WTC11 (cell line): ENCODE results near the gene AMPD3. TPM values are rescaled to one million over a fixed set of nuclear protein-coding genes. Genes with fewer than 3 reads are reported as not detected.

ENCODE experiments used
- ATAC-seq: fragments of 200-7000 bp; cut with Tn5 transposase; 2 replicates; pipeline ENCODE4 v1.10.0; 2021; ENCODE audit warnings: mild to moderate bottlenecking, moderate library complexity
- CTCF ChIA-PET: fragments of 300-600 bp; sonication (Branson Sonifier 250); formaldehyde crosslinking; loops from one replicate; lab custom pipeline; 2021; ENCODE audit warnings: antibody characterized with exemption; lab: Charles Lee
- POLR2A ChIA-PET: fragments of 350-600 bp; sonication (Branson Sonifier 250); formaldehyde crosslinking; loops from one replicate; lab custom pipeline; 2021; ENCODE audit warnings: antibody characterized with exemption; lab: Charles Lee
- DNase-seq: peaks from one replicate; pipeline ENCODE4 v3.0.0; 2021; ENCODE audit warnings: low spot score
- H3K27ac Mint-ChIP-seq: 2 replicates; pipeline ENCODE4 v1.8.0; 2021; ENCODE audit warnings: mixed read lengths
- H3K27me3 Mint-ChIP-seq: 2 replicates; pipeline ENCODE4 v1.8.0; 2021; ENCODE audit warnings: low read depth, mild to moderate bottlenecking, moderate library complexity, mixed read lengths
- H3K36me3 Mint-ChIP-seq: 2 replicates; pipeline ENCODE4 v1.8.0; 2021; ENCODE audit warnings: mixed read lengths
- H3K4me1 Mint-ChIP-seq: 2 replicates; pipeline ENCODE4 v1.8.0; 2022; ENCODE audit warnings: mixed read lengths
- H3K4me3 Mint-ChIP-seq: 2 replicates; pipeline ENCODE4 v1.8.0; 2021; ENCODE audit warnings: mild to moderate bottlenecking, moderate library complexity, mixed read lengths
- H3K9me3 Mint-ChIP-seq: 2 replicates; pipeline ENCODE4 v1.8.0; 2021; ENCODE audit warnings: mixed read lengths
- AR ChIP-seq: fragments of 250-450 bp; sonication (Bioruptor Pico); IDR thresholded peaks from 2 replicates; pipeline ENCODE4 v1.9.0; 2021; ENCODE audit warnings: mild to moderate bottlenecking
- GTF2I ChIP-seq: fragments of 250-450 bp; sonication (Bioruptor Pico); conservative IDR thresholded peaks from 2 replicates; pipeline ENCODE4 v1.4.0; 2021; ENCODE audit warnings: mild to moderate bottlenecking
- JUN ChIP-seq: sonication (generic); formaldehyde crosslinking; IDR thresholded peaks from 2 replicates; pipeline ENCODE4 v1.8.0; 2023; ENCODE audit warnings: mild to moderate bottlenecking, missing genetic modification reagents
- MYBL2 ChIP-seq: sonication (generic); formaldehyde crosslinking; IDR thresholded peaks from 2 replicates; pipeline ENCODE4 v1.8.1; 2023; ENCODE audit warnings: mild to moderate bottlenecking, moderate library complexity, missing genetic modification reagents
- NFATC4 ChIP-seq: fragments of 250-450 bp; sonication (Bioruptor Pico); IDR thresholded peaks from 2 replicates; pipeline ENCODE4 v1.9.0; 2021; ENCODE audit warnings: mild to moderate bottlenecking
- NR1H2 ChIP-seq: sonication (generic); formaldehyde crosslinking; IDR thresholded peaks from 2 replicates; pipeline ENCODE4 v1.9.0; 2021; ENCODE audit warnings: mild to moderate bottlenecking, moderate library complexity, missing genetic modification reagents
- OVOL2 ChIP-seq: fragments of 250-450 bp; sonication (Bioruptor Pico); IDR thresholded peaks from 2 replicates; pipeline ENCODE4 v1.9.0; 2021; ENCODE audit warnings: mild to moderate bottlenecking, borderline replicate concordance
- TEAD1 ChIP-seq: sonication (generic); formaldehyde crosslinking; IDR thresholded peaks from 2 replicates; pipeline ENCODE4 v1.8.0; 2022; ENCODE audit warnings: mild to moderate bottlenecking, missing genetic modification reagents
- ZNF232 ChIP-seq: sonication (generic); formaldehyde crosslinking; IDR thresholded peaks from 2 replicates; pipeline ENCODE4 v1.8.0; 2022; ENCODE audit warnings: mild to moderate bottlenecking, missing genetic modification reagents
- total RNA-seq: library from RNA; stranded (reverse); gene quantifications from 3 replicates; pipeline ENCODE4 v1.2.3, GENCODE V29; 2021
- TF ChIP-seq, protein P1 (sequence below): sonication (generic); formaldehyde crosslinking; IDR thresholded peaks from 2 replicates; pipeline ENCODE4 v1.8.1; 2022; ENCODE audit warnings: low read depth, mild to moderate bottlenecking, moderate library complexity, missing genetic modification reagents, borderline replicate concordance
- TF ChIP-seq, protein P2 (sequence below): sonication (generic); formaldehyde crosslinking; conservative IDR thresholded peaks from 2 replicates; pipeline ENCODE4 v1.8.1; 2023; ENCODE audit warnings: mild to moderate bottlenecking, low read depth, missing genetic modification reagents, moderate library complexity
- TF ChIP-seq, protein P3 (sequence below): sonication (generic); formaldehyde crosslinking; IDR thresholded peaks from 2 replicates; pipeline ENCODE4 v1.8.1; 2022; ENCODE audit warnings: missing genetic modification reagents, borderline replicate concordance

AMPD3 gene
- total RNA-seq, 1 experiment from 2014 or later, result 6.4 TPM

DNA sequence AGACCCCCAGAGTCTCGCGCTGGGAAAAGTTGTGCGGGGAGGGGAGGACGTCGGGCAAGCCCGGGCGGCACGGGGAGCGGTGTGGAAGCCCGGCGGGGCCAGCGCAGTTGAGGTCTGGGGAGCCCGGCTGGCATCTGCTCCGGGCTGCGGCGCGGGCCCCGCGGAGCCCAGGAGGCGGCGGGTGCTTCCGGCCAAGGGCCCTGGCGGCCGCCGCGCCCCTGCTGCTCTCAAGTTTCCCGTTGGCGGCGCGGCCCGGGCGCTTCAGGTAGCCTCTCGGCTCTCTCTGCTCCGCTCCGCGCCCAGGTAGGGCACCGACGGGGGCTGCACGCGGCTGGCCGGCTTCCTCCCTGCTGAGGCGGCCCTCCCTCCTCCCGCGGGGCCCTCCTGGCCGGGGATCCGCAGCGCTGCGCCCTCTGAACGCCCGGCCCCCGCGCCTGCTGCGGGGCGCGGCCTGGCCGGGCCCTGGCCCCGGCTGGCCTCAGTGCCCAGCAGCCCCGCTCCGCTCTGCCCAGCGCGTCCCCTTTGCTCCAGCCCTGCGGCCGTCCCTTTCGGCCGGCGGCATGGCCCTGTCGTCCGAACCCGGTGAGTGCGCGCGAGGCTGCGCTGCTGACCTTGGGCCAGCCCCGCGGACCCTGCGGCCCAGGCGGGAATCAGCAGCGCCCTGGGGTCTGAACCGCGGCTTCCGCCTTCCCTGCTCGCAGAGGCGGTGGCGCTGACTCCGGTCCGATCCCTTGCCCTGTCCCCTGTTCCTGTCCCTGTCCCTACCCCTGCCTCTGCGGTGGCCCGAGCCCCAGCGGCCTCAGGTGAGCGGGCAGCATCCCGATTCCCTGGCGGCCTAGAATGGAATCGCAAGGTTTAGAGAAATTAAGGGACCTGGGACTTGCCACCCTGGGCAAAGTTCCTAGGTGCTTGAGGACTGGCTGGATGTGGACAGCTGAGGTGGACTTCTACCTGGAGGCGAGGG, 4.3 kb upstream of the AMPD3 start (continued):
- TF ChIP-seq, protein P1, sequence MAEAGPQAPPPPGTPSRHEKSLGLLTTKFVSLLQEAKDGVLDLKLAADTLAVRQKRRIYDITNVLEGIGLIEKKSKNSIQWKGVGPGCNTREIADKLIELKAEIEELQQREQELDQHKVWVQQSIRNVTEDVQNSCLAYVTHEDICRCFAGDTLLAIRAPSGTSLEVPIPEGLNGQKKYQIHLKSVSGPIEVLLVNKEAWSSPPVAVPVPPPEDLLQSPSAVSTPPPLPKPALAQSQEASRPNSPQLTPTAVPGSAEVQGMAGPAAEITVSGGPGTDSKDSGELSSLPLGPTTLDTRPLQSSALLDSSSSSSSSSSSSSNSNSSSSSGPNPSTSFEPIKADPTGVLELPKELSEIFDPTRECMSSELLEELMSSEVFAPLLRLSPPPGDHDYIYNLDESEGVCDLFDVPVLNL (CRISPR knock-in tag), result no peak
- TF ChIP-seq, protein P2, sequence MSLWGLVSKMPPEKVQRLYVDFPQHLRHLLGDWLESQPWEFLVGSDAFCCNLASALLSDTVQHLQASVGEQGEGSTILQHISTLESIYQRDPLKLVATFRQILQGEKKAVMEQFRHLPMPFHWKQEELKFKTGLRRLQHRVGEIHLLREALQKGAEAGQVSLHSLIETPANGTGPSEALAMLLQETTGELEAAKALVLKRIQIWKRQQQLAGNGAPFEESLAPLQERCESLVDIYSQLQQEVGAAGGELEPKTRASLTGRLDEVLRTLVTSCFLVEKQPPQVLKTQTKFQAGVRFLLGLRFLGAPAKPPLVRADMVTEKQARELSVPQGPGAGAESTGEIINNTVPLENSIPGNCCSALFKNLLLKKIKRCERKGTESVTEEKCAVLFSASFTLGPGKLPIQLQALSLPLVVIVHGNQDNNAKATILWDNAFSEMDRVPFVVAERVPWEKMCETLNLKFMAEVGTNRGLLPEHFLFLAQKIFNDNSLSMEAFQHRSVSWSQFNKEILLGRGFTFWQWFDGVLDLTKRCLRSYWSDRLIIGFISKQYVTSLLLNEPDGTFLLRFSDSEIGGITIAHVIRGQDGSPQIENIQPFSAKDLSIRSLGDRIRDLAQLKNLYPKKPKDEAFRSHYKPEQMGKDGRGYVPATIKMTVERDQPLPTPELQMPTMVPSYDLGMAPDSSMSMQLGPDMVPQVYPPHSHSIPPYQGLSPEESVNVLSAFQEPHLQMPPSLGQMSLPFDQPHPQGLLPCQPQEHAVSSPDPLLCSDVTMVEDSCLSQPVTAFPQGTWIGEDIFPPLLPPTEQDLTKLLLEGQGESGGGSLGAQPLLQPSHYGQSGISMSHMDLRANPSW (CRISPR knock-in tag), result 0 out of 2 replicates have a peak, but pooled peaks have one; percentile 23
- no peak for TF ChIP-seq TEAD1 (CRISPR knock-in tag)

DNA sequence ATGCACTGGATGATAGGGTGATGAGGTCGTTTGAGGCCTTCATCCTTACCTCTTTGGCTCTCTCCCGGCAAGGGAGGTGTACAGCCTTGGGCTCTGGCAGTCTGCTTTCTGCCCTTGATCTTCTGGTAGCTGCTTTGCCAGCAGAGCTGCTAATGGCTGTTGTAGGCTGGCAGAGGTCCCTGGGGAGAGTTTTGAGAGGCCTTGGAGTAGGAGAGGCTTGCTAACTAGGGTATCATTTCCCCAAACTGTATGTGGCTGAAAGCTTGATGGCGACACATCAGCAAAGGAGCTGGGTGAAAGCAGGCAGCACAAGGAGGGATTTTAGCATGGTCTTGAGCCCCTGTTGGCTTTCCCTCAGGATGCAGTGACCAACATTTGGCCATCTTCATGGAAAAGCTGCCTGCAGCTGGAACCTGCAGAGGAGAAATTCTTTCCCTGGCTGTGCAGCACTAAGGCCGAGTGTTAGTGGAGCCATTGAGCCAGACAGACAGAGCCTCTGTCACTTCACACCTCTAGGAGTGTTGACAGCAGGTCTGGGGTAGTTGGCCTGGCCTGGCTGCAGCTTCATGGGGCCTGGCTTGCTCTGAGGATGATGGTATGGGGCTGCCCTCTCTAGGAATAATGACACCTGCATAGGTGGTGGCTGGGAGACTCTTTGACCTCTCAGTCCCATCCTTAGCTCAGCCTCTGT, 3.5 kb upstream of the AMPD3 start:
- DNase-seq (no peak), ATAC-seq (no peak)
- CTCF ChIA-PET, result interaction anchor here (0.7 to 1.1 kb wide), 11 partner anchors 9 to 693 kb away, joined by 3 to 9 read pairs (median 3); partner anchors contain the start of gene RNF141
- POLR2A ChIA-PET, result interaction anchor here (1.1 kb wide), 1 partner anchor 357 kb away, joined by 3 read pairs; the partner anchor contains the start of gene EIF4G2
- TF ChIP-seq NR1H2 (CRISPR knock-in tag), result no peak
- TF ChIP-seq JUN (CRISPR knock-in tag), result no peak
- no peak for TF ChIP-seq MYBL2
- TF ChIP-seq GTF2I (CRISPR knock-in tag), result no peak
- TF ChIP-seq NFATC4 (CRISPR knock-in tag), result no peak
- no peak for TF ChIP-seq ZNF232 (CRISPR knock-in tag)
- TF ChIP-seq AR (CRISPR knock-in tag), result no peak
- TF ChIP-seq, protein P3, sequence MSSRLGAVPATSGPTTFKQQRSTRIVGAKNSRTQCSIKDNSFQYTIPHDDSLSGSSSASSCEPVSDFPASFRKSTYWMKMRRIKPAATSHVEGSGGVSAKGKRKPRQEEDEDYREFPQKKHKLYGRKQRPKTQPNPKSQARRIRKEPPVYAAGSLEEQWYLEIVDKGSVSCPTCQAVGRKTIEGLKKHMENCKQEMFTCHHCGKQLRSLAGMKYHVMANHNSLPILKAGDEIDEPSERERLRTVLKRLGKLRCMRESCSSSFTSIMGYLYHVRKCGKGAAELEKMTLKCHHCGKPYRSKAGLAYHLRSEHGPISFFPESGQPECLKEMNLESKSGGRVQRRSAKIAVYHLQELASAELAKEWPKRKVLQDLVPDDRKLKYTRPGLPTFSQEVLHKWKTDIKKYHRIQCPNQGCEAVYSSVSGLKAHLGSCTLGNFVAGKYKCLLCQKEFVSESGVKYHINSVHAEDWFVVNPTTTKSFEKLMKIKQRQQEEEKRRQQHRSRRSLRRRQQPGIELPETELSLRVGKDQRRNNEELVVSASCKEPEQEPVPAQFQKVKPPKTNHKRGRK (CRISPR knock-in tag), result no peak
- no peak for TF ChIP-seq OVOL2 (CRISPR knock-in tag)
- Mint-ChIP-seq H3K9me3 (no peaks in the 10 kb centered on the region), H3K4me1 (peaks cover 31% of the 10 kb centered on the region), H3K27ac (no peak overlapping the region), H3K36me3 (no peaks in the 10 kb centered on the region), H3K4me3 (peak overlapping the region; percentile 71), H3K27me3 (peaks cover 39% of the 10 kb centered on the region)
